Keratinocyte (primary cell): ENCODE results near the gene PLK5. TPM values are rescaled to one million over a fixed set of nuclear protein-coding genes. Genes with fewer than 3 reads are reported as not detected.

Source experiments
- DNase-seq: peaks from one replicate; pipeline ENCODE4 v3.0.0-alpha.2; 2011; ENCODE audit warnings: low read depth, missing footprints, low spot score
- FAIRE-seq: peaks from 2 replicates; lab custom pipeline; 2011; peaks lifted over from hg19 to GRCh38; lab: Jason Lieb, UNC
- H2AFZ ChIP-seq: 2 replicates; pipeline ENCODE4 v1.6.0; 2012; ENCODE audit warnings: low read length, control low read depth, inconsistent platforms; ENCODE audit not compliant: control insufficient read depth
- H3K27ac ChIP-seq: 2 replicates; pipeline ENCODE4 v1.5.1; 2011; ENCODE audit warnings: low read length; ENCODE audit not compliant: control insufficient read depth, insufficient read depth
- H3K27me3 ChIP-seq: 3 replicates; pipeline ENCODE4 v1.6.0; 2011; ENCODE audit warnings: low read length; ENCODE audit not compliant: control insufficient read depth, insufficient read depth; ENCODE audit errors: extremely low read depth
- H3K36me3 ChIP-seq, 2 experiments: 2 replicates in 1 of 2; 3 replicates in 1 of 2; pipeline ENCODE4 v1.5.1; 2011; ENCODE audit warnings: low read length in 2 of 2, mild to moderate bottlenecking in 1 of 2; ENCODE audit not compliant: control insufficient read depth in 2 of 2, insufficient read depth in 2 of 2; ENCODE audit errors: extremely low read depth in 1 of 2
- H3K4me1 ChIP-seq: 3 replicates; pipeline ENCODE4 v1.5.1; 2011; ENCODE audit warnings: low read length; ENCODE audit not compliant: control insufficient read depth, insufficient read depth; ENCODE audit errors: extremely low read depth
- H3K4me2 ChIP-seq: 3 replicates; pipeline ENCODE4 v1.6.0; 2011; ENCODE audit warnings: low read depth, low read length; ENCODE audit not compliant: control insufficient read depth, insufficient read depth; ENCODE audit errors: extremely low read depth
- H3K4me3 ChIP-seq, 3 experiments: fragments of 200-600 bp in 1 of 3; sonication (generic) in 1 of 3; 2 replicates in 2 of 3; 3 replicates in 1 of 3; pipeline ENCODE4 v1.5.1; 2011 to 2016; ENCODE audit warnings: low read length in 3 of 3, mild to moderate bottlenecking in 3 of 3, control low read depth in 2 of 3, inconsistent platforms in 1 of 3, low read depth in 1 of 3, mixed read lengths in 1 of 3, mixed run types in 1 of 3, moderate library complexity in 1 of 3; ENCODE audit not compliant: control insufficient read depth in 2 of 3, insufficient read depth in 2 of 3; ENCODE audit errors: extremely low read depth in 1 of 3
- H3K79me2 ChIP-seq: 2 replicates; pipeline ENCODE4 v1.6.0; 2012; ENCODE audit warnings: low read length; ENCODE audit not compliant: control insufficient read depth, insufficient read depth
- H3K9ac ChIP-seq: 3 replicates; pipeline ENCODE4 v1.6.0; 2011; ENCODE audit warnings: low read length; ENCODE audit not compliant: control insufficient read depth, insufficient read depth; ENCODE audit errors: extremely low read depth
- H3K9me1 ChIP-seq: 3 replicates; pipeline ENCODE4 v1.6.0; 2011; ENCODE audit warnings: low read length; ENCODE audit not compliant: control insufficient read depth, insufficient read depth; ENCODE audit errors: extremely low read depth
- H3K9me3 ChIP-seq: 2 replicates; pipeline ENCODE4 v1.5.1; 2012; ENCODE audit warnings: low read depth, low read length; ENCODE audit not compliant: control insufficient read depth
- H4K20me1 ChIP-seq: 3 replicates; pipeline ENCODE4 v1.6.0; 2011; ENCODE audit warnings: low read length; ENCODE audit not compliant: control insufficient read depth, insufficient read depth; ENCODE audit errors: extremely low read depth
- CTCF ChIP-seq, 3 experiments: IDR thresholded peaks in 1 of 3; conservative IDR thresholded peaks in 1 of 3; optimal IDR thresholded peaks in 1 of 3; 2 replicates in 2 of 3; 3 replicates in 1 of 3; pipeline versions ENCODE3 to v1.5.1; 2011; ENCODE audit warnings: low read length in 3 of 3, mild to moderate bottlenecking in 3 of 3, moderate library complexity in 2 of 3, control low read depth in 1 of 3, inconsistent platforms in 1 of 3; ENCODE audit not compliant: insufficient read depth in 2 of 3; ENCODE audit errors: extremely low read depth in 1 of 3
- EZH2 ChIP-seq: IDR thresholded peaks from one replicate; pipeline ENCODE4 v1.6.1; 2012; ENCODE audit warnings: inconsistent platforms, mild to moderate bottlenecking, low read length, moderate library complexity
- dilution Hi-C: fragments of 300-500 bp; cut with MboI; formaldehyde crosslinking; loops from one replicate; pipeline ENCODE4 v1.7.0; 2020; ENCODE audit warnings: low sequenced_read_pairs; ENCODE audit not compliant: extremely low pct_ligation_motif_present
- polyA plus RNA-seq, 5 experiments: library from polyadenylated mRNA; depleted of rRNA in 3 of 5; stranded (reverse) in 3 of 5; stranded (forward) in 1 of 5; unstranded in 1 of 5; fragments of >200 nt; gene quantifications; 1 replicate in 1 of 5; 2 replicates in 3 of 5; 3 replicates in 1 of 5; pipeline versions ENCODE4 v1.2.1 to v1.2.3, GENCODE V29; 2011 to 2012; ENCODE audit warnings: missing spikeins in 2 of 5, low read depth in 1 of 5, low replicate concordance in 1 of 5

The PLK5 gene
- polyA plus RNA-seq, 1 donor (not counting 4 experiments of a cell fraction or from before 2014, with no cell fraction given) = 0.05 TPM

GRCh38 chr19:1553415-1553814 lies 29.5 kb downstream of the PLK5 start:
- no peaks in the 10 kb centered on the region for H3K27me3 ChIP-seq
- TF ChIP-seq CTCF (optimal IDR thresholded peaks at IDR 0.05 in 1 of 3, IDR thresholded peaks at IDR 0.05 in 1 of 3, conservative IDR thresholded peaks at IDR 0.05 in 1 of 3; ENCODE audit: extremely low read depth in 1 of 3, insufficient read depth in 2 of 3, low read length in 3 of 3) = no peak
- no peak for TF ChIP-seq EZH2
- H3K4me2 ChIP-seq = no peak overlapping the region
- H2AFZ ChIP-seq = no peak overlapping the region
- H3K4me1 ChIP-seq = no peaks in the 10 kb centered on the region
- H3K9ac ChIP-seq = no peak overlapping the region
- no peaks in the 10 kb centered on the region for H3K9me3 ChIP-seq
- H3K4me3 ChIP-seq = no peak overlapping the region
- dilution Hi-C loops = no loop called here
- peaks cover 0 to 4% of the 10 kb centered on the region in 2 experiments for H3K36me3 ChIP-seq
- no peaks in the 10 kb centered on the region for H4K20me1 ChIP-seq
- H3K27ac ChIP-seq = no peak overlapping the region
- no peaks in the 10 kb centered on the region for H3K79me2 ChIP-seq
- FAIRE-seq (no peak), DNase-seq (no peak)
- no peaks in the 10 kb centered on the region for H3K9me1 ChIP-seq

GRCh38 chr19:1554968-1555367 lies 31.1 kb downstream of the PLK5 start:
- FAIRE-seq (no peak), DNase-seq (no peak)
- H3K9ac ChIP-seq = no peak overlapping the region
- peaks cover 0 to 4% of the 10 kb centered on the region in 2 experiments for H3K36me3 ChIP-seq
- H3K4me3 ChIP-seq = no peak overlapping the region
- no peaks in the 10 kb centered on the region for H3K4me1 ChIP-seq
- H3K9me3 ChIP-seq = no peaks in the 10 kb centered on the region
- H3K4me2 ChIP-seq = no peak overlapping the region
- dilution Hi-C loops = no loop called here
- peaks cover 2% of the 10 kb centered on the region for H3K79me2 ChIP-seq
- H4K20me1 ChIP-seq = no peaks in the 10 kb centered on the region
- H2AFZ ChIP-seq = no peak overlapping the region
- TF ChIP-seq CTCF (optimal IDR thresholded peaks at IDR 0.05 in 1 of 3, IDR thresholded peaks at IDR 0.05 in 1 of 3, conservative IDR thresholded peaks at IDR 0.05 in 1 of 3; ENCODE audit: extremely low read depth in 1 of 3, insufficient read depth in 2 of 3, low read length in 3 of 3) (no peak), EZH2 (no peak)
- H3K27ac ChIP-seq = no peak overlapping the region
- H3K27me3 ChIP-seq = no peaks in the 10 kb centered on the region
- H3K9me1 ChIP-seq = no peaks in the 10 kb centered on the region
